GM19043 (cell line): Measurements from ENCODE around the gene AKNA.

Source experiments
- ATAC-seq: cut with Tn5 transposase; IDR thresholded peaks from one replicate; pipeline ENCODE4 v1.9.1; 2021; ENCODE audit warnings: low read depth; ENCODE audit not compliant: unreplicated experiment

The AKNA gene

GRCh38 chr9:114363424-114363823, 24.4 kb downstream of the AKNA start:
- ATAC-seq = no peak

GRCh38 chr9:114362394-114362793, 25.4 kb downstream of the AKNA start:
- no peak for ATAC-seq

- ATAC-seq = no peak
Measured at GRCh38 chr9:114361542-114361941, 26.2 kb downstream of the AKNA start.

- ATAC-seq = no peak
Measured at GRCh38 chr9:114359801-114360200, 28.0 kb downstream of the AKNA start.

DNA sequence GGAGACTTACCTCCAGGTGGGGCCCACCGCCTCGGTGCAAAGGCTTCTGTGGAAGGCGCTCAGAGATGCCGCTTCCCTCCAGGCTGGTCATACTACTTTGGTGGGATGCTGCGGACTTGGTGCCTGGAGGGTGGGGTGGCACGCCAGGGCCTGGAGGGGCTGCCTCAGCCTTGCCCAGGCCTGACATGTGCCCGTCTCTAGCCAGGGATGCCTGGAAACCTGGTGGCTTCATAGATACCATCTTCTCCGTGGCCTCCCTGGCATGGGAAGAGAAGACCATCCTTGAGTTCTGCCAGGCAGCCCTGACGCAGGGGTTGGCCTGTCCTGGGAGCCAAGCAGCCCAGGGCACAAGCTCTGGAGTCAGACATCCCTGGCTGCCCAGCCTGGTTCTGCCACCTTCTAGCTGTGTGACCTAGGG, 29.9 kb downstream of the AKNA start:
- no peak for ATAC-seq

DNA sequence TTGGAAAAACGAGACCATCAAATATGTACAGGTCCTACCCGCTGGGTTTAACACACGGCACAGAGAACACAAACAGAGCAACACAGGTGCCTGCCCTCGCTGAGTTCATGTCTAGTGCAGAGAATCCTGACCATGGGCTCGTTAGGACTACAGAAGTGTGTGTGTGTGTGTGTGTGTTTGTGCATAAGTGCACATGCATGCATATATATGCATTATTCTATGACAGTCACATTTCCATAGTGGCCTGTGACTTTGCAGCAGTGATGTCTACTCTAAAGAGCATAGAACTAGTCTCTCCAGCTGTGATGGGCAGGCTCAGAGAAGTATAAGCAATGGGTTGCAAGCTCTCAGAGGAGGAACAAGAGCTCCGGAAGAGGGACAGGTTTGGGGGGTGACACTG, 30.4 kb downstream of the AKNA start:
- no peak for ATAC-seq

DNA sequence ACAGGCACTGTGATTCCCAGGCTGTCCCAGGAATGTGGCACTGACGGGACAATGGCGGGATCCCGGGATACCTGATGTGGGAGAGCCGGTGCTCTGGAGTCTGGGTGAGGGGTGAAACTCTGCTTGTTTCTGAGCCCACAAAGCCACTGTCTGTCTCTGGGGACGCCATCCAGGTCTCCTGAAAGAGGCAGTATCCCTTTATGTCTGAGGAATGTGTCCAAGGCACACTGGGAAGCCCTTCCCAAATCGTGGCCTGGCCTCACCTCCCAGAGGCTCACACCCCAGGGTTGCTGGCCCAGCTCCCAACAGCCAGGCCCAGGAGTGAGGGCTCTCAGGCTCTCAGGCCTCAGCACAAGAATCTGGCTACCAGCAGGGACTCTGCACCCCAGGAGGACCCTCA, 31.0 kb downstream of the AKNA start:
- no peak for ATAC-seq

- no peak for ATAC-seq
Measured at GRCh38 chr9:114355821-114356220, 32.0 kb downstream of the AKNA start.

DNA sequence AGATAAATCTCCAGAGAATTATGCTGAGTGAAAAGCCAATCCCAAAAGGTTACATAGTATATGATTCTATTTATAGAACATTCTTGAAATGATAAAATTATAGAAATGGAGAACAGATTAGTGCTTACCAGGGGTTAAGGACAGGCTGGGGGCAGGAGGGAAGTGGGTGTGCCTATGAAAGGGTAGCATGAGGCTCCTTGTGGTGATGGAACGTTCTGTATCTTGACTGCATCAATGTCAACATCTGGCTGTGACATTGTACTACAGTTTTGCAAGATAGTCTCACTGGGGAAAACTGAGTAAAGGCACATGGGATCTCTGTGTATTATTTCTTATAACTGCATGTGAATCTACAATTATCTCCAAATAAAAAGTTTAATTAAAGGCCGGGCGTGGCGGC, 35.9 kb downstream of the AKNA start:
- ATAC-seq = no peak

GRCh38 chr9:114350636-114351401, 37.0 kb downstream of the AKNA start:
- no peak for ATAC-seq

DNA sequence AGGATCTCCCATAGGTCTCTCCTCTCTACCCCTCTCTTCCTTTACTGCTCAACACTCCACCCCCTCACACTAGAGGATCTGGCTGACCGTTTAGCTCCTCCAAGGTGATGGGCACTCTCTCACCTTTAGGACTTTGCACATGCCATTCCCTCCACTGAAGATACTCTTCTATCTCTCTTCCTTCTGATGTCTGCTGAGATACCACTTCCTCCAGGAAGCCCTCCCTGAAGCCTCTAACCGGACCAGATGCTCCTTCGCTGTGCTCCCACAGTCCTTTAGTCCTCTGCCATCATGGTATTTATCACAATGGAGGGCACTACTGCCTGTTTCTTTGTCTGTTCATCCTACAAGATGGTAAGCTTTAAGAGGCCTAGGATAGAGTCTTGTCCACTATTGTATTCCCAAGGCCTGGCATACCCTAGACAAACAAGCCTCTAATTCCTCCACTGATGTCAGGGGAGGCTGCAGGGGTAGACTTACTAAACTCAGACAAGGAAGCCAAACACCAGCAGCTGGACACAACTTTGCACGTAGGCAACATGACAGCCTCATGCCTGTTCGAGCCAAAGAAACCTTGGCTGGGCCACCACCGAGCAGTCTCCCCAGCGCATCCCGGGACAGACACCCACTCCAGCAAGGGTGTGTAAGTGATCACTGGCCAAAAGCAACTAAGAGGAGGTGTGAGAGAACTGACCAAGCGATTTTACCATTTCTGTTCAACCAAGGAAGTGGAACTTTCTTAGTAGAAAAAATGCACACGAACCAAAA, 37.9 kb downstream of the AKNA start:
- no peak for ATAC-seq

DNA sequence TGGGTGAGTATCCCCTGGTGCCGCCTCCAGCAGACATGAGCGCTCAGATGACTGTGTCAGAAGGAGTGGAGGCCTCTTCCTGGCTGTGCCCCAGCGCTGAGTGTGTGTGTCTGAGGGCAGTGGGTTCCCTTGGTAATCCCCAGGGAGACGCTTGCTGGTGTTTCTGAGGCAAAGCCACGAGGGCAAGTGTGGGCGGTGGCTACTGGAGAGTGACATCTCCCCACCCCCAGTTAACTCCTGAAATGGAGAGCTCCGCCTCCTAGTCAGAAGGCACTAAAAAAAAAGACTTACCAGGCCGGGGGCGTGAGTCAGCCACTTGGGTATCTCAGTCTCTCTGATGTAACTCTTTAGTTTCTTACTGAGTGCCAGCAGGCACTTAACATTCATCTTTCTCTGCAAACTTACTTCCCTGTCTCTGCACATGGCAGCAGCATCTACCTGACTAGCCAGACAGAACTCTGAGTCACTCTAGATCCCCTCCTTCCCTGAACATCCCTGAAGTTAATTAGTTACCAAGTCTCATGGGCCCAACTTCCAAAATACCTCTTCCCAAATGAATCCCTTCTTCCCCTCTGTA, 38.8 kb downstream of the AKNA start:
- ATAC-seq = peak; percentile 87

DNA sequence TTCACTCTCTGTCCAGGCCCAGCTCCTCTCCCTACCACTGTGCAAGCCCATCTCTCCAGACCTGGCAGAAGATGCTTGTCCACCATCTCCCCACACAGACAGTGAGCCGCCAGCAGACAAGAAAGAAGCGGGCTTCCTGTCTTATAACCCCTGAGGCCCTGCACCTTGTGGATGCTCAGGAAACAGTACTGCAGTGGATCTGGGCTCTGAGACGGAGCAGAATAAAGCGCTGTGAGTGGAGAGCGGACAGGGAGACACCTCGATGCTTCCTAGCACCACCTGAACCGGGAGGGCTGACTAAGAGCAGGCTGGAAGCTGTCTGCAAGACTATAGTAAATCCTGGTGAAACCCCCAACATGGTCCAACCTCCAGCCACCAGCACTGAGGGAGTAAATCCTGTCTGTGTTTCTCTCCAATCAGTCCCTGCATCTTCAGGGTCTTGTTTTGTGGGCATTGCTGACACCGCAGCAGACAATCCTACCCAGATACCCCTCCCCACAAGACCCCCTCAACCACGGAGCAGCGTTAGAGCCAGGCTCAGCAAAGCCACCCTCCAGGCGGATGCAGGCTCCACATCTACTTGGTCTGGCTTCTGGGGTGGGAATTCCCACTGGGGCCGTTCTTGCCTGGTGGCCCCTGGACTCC, 39.4 kb downstream of the AKNA start:
- no peak for ATAC-seq

- no peak for ATAC-seq
Measured at GRCh38 chr9:114347675-114348074, 40.1 kb downstream of the AKNA start.

GRCh38 chr9:114346146-114346545, 41.6 kb downstream of the AKNA start:
- ATAC-seq = no peak

DNA sequence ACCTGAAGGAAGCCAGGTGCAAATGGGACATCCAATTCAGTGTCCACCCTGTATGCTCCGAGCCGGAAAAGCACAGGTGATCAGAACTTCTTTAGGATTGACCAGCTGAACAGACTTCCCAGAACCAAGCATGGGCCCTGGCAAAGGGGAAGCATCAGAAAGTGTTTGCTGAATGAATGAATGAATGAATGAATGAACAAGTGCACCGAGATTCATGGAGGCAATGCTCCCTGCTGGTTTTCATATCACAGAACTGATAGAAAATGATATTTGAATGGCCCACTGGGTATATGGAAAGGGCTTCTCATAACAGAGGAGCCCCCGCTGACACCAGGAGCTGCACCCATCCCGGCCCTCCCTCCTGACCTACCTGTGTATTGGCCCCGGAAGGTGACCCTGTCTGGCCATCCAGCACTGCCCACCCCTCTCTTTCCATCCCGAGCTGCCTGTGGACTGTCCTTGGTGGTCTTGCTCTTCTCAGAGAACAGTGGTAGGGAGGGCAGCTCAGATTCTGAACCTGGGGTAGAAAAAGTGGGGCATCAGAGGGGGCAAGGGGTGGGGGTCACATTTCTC, 42.2 kb downstream of the AKNA start:
- no peak for ATAC-seq

DNA sequence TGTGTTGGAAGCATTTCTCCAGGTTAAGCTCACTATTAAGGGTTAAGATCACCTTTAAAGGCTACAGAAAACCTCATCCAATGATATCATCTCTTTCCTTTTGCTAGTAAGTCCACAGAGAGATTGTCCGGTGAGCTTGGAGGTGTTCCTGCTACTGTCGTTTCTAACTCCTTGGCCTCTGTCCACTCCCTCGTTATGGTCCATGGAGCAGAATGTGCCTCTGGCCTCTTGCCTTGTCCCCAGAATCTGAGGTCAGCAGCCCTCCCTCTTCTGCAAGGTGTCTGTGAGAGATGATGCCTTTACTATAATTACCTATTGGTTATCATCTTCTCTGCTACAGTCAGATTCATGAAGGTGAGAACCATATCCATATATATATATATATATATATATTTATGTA, 43.1 kb downstream of the AKNA start:
- no peak for ATAC-seq

- ATAC-seq = no peak
Measured at GRCh38 chr9:114344188-114344566, 43.6 kb downstream of the AKNA start.

- no peak for ATAC-seq
Measured at GRCh38 chr9:114343471-114344187, 44.2 kb downstream of the AKNA start.

- ATAC-seq = no peak
Measured at GRCh38 chr9:114342755-114343440, 44.9 kb downstream of the AKNA start.
